ENCODE results near the gene SYCP3. TPM values are rescaled to one million over a fixed set of nuclear protein-coding genes. Genes with fewer than 3 reads are reported as not detected.

SYCP3 gene
- polyA plus RNA-seq, 1 of the 3 experiments (the other 2 are of a cell fraction) = 0.07 TPM

- WGBS (ENCODE audit: low lambda C conversion rate) = 86% methylated on average over 4 of the region's 4 CpGs
- ChIA-PET POLR2A (no interaction called here), CTCF (no interaction called here)
- Histone ChIP-seq H3K4me1 (ENCODE audit: control insufficient read depth in 1 of 2, insufficient read depth in 2 of 2, low read depth in 1 of 2, low read length in 1 of 2) (peaks cover 0 to 4% of the 10 kb centered on the region in 2 experiments; a peak in 1 of 4 replicates), H3K4me2 (no peak overlapping the region), H3K79me2 (ENCODE audit: insufficient read depth) (no peaks in the 10 kb centered on the region), H3K27me3 (ENCODE audit: insufficient read depth) (no peaks in the 10 kb centered on the region), H3K9me3 (no peaks in the 10 kb centered on the region), H3K4me3 (ENCODE audit: low read depth in 2 of 2, low read length in 1 of 2) (no peak overlapping the region), H3K27ac (ENCODE audit: low read depth in 2 of 2, low read length in 1 of 2) (no peak overlapping the region), H2AFZ (ENCODE audit: low read depth) (no peak overlapping the region), H3K36me3 (replicated peaks in 1 of 2; ENCODE audit: control insufficient read depth in 1 of 2, insufficient read depth in 2 of 2, low read length in 1 of 2) (peaks cover 18 to 34% of the 10 kb centered on the region in 2 experiments), H4K20me1 (ENCODE audit: insufficient read depth) (no peaks in the 10 kb centered on the region), H3K9ac (no peak overlapping the region), H3F3A (replicated peaks; ENCODE audit: insufficient read depth) (no peaks in the 10 kb centered on the region), H3K9me2 (no peaks in the 10 kb centered on the region)
- no peak for DNase-seq
- TF ChIP-seq RCOR1 (IDR thresholded peaks at IDR 0.05; ENCODE audit: low read length) (no peak), CTCF (IDR thresholded peaks at IDR 0.05) (no peak), GABPA (IDR thresholded peaks at IDR 0.05; ENCODE audit: low read depth) (no peak), FOXJ3 (CRISPR knock-in tag; IDR thresholded peaks at IDR 0.05) (no peak), RAD21 (IDR thresholded peaks at IDR 0.05; ENCODE audit: low read length) (no peak), JUND (IDR thresholded peaks at IDR 0.05) (no peak), MAX (IDR thresholded peaks at IDR 0.05; ENCODE audit: low read depth) (no peak), RFX5 (IDR thresholded peaks at IDR 0.05; ENCODE audit: low read length) (no peak), USF1 (IDR thresholded peaks at IDR 0.05; ENCODE audit: borderline replicate concordance, low read depth) (no peak), CHD2 (IDR thresholded peaks at IDR 0.05; ENCODE audit: low read length, partially characterized antibody) (no peak), REST (IDR thresholded peaks at IDR 0.05; ENCODE audit: low read depth, low read length) (no peak), TEAD4 (IDR thresholded peaks at IDR 0.05; ENCODE audit: borderline replicate concordance, insufficient read depth) (no peak), NFIC (IDR thresholded peaks at IDR 0.05; ENCODE audit: borderline replicate concordance) (no peak), USF2 (IDR thresholded peaks at IDR 0.05; ENCODE audit: borderline replicate concordance, low read depth, low read length) (no peak), EZH2phosphoT487 (IDR thresholded peaks at IDR 0.05; ENCODE audit: borderline replicate concordance, low read depth) (no peak), EP300 (IDR thresholded peaks at IDR 0.05; ENCODE audit: borderline replicate concordance in 1 of 2, low read depth in 1 of 2, low read length in 1 of 2) (no peak), PBX3 (IDR thresholded peaks at IDR 0.05) (no peak)
Measured at GRCh38 chr12:101749657-101750056, 10.4 kb upstream of the SYCP3 start.

Measured in SK-N-SH (cell line).